ENCODE results near the gene NLRC5.

Gene NLRC5

GRCh38 chr16:56956756-56957155 is 32.6 kb upstream of the NLRC5 start:
- H3K4me1 ChIP-seq (ENCODE audit: insufficient read depth, low read length) = no peaks in the 10 kb centered on the region
- no peak overlapping the region for H3K9ac ChIP-seq (ENCODE audit: low read depth, low read length)
- H3K9me3 ChIP-seq (ENCODE audit: insufficient read depth, low read length, severe bottlenecking) = no peaks in the 10 kb centered on the region
- H4K20me1 ChIP-seq (ENCODE audit: insufficient read depth, low read length) = no peaks in the 10 kb centered on the region
- no peaks in the 10 kb centered on the region for H3K79me2 ChIP-seq (ENCODE audit: insufficient read depth, low read length)
- H3K4me2 ChIP-seq (ENCODE audit: insufficient read depth, low read length) = no peak overlapping the region
- H3K4me3 ChIP-seq (ENCODE audit: low read depth in 1 of 2, low read length in 2 of 2) = no peak overlapping the region
- H2AFZ ChIP-seq (ENCODE audit: low read depth, low read length) = no peak overlapping the region
- no peak for TF ChIP-seq EZH2 (IDR thresholded peaks at IDR 0.05; ENCODE audit: borderline replicate concordance, low read depth, low read length, severe bottlenecking)
- peak; percentile 5 for TF ChIP-seq CTCF (IDR thresholded peaks at IDR 0.05; ENCODE audit: borderline replicate concordance, extremely low read depth, low read length, poor library complexity, severe bottlenecking)
- DNase-seq (no peak), ATAC-seq (ENCODE audit: insufficient read depth, low read depth) (no peak)
- H3K27ac ChIP-seq (ENCODE audit: low read length) = no peak overlapping the region
- H3K36me3 ChIP-seq (ENCODE audit: insufficient read depth, low read length) = no peaks in the 10 kb centered on the region
- no peaks in the 10 kb centered on the region for H3K27me3 ChIP-seq (ENCODE audit: insufficient read depth, low read length, poor library complexity)

DNA sequence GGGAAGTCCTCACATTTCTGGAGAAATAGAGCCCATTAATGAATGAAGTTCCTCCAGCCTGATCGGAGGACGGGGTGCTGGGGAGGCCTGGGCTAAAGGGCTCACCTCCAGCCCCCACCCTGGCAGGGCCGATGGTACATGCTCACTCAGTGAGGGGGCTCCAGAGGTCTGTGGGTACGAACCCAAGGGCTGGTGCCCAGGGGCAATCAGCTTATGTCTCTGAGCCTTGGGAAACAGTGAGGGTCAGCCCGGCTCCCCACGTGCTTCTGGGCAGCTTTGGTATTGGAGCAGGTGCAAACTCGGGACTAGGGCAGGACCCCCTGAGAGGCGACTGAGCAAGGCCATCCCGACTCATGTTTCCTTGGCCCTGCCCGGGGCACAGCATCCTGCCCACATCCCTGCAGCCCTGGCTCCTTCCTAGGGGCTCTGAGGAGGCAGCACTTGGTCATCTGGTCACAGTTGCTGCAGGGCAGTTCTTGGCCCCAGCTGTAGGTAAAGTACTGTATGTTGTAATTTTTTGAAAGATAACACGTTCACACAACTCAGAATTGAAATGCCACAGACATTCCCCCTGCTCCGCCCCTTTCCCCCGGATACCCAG is 28.6 kb upstream of the NLRC5 start:
- no peak for TF ChIP-seq CTCF (IDR thresholded peaks at IDR 0.05; ENCODE audit: borderline replicate concordance, extremely low read depth, low read length, poor library complexity, severe bottlenecking)
- no peak for TF ChIP-seq EZH2 (IDR thresholded peaks at IDR 0.05; ENCODE audit: borderline replicate concordance, low read depth, low read length, severe bottlenecking)
- no peak for ATAC-seq (ENCODE audit: insufficient read depth, low read depth)
- no peaks in the 10 kb centered on the region for H3K36me3 ChIP-seq (ENCODE audit: insufficient read depth, low read length)
- H4K20me1 ChIP-seq (ENCODE audit: insufficient read depth, low read length) = no peaks in the 10 kb centered on the region
- H2AFZ ChIP-seq (ENCODE audit: low read depth, low read length) = no peak overlapping the region
- H3K9me3 ChIP-seq (ENCODE audit: insufficient read depth, low read length, severe bottlenecking) = no peaks in the 10 kb centered on the region
- no peak overlapping the region for H3K4me2 ChIP-seq (ENCODE audit: insufficient read depth, low read length)
- no peaks in the 10 kb centered on the region for H3K79me2 ChIP-seq (ENCODE audit: insufficient read depth, low read length)
- H3K4me3 ChIP-seq (ENCODE audit: low read depth in 1 of 2, low read length in 2 of 2) = no peak overlapping the region
- no peaks in the 10 kb centered on the region for H3K4me1 ChIP-seq (ENCODE audit: insufficient read depth, low read length)
- no peaks in the 10 kb centered on the region for H3K27me3 ChIP-seq (ENCODE audit: insufficient read depth, low read length, poor library complexity)
- no peak overlapping the region for H3K9ac ChIP-seq (ENCODE audit: low read depth, low read length)
- no peak overlapping the region for H3K27ac ChIP-seq (ENCODE audit: low read length)
- no peak for DNase-seq

DNA sequence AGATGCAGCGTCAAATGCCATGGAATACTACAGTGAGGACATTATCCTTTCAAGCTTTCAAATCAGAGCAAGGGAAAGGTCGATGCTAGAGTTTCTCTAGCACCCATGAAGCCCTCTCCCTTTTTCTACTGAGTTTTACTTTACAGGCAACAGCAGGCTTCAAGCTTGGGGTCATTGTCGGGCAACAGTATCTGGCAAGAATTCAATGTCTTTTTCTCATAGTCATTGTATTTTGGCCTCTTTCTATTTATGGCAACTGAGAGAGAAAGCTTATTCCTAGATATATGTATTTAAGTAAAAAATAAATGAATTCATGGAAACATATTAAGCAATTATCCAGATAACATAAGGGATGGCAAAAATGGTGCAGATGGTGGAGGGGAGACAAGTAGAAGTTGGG is 28.0 kb upstream of the NLRC5 start:
- H3K4me3 ChIP-seq (ENCODE audit: low read depth in 1 of 2, low read length in 2 of 2) = no peak overlapping the region
- ATAC-seq (ENCODE audit: insufficient read depth, low read depth) = no peak
- H4K20me1 ChIP-seq (ENCODE audit: insufficient read depth, low read length) = no peaks in the 10 kb centered on the region
- no peaks in the 10 kb centered on the region for H3K79me2 ChIP-seq (ENCODE audit: insufficient read depth, low read length)
- H3K27ac ChIP-seq (ENCODE audit: low read length) = no peak overlapping the region
- H3K9ac ChIP-seq (ENCODE audit: low read depth, low read length) = no peak overlapping the region
- no peaks in the 10 kb centered on the region for H3K36me3 ChIP-seq (ENCODE audit: insufficient read depth, low read length)
- TF ChIP-seq EZH2 (IDR thresholded peaks at IDR 0.05; ENCODE audit: borderline replicate concordance, low read depth, low read length, severe bottlenecking) = no peak
- TF ChIP-seq CTCF (IDR thresholded peaks at IDR 0.05; ENCODE audit: borderline replicate concordance, extremely low read depth, low read length, poor library complexity, severe bottlenecking) = no peak
- H2AFZ ChIP-seq (ENCODE audit: low read depth, low read length) = no peak overlapping the region
- no peak overlapping the region for H3K4me2 ChIP-seq (ENCODE audit: insufficient read depth, low read length)
- no peak for DNase-seq
- H3K4me1 ChIP-seq (ENCODE audit: insufficient read depth, low read length) = no peaks in the 10 kb centered on the region
- H3K9me3 ChIP-seq (ENCODE audit: insufficient read depth, low read length, severe bottlenecking) = no peaks in the 10 kb centered on the region
- no peaks in the 10 kb centered on the region for H3K27me3 ChIP-seq (ENCODE audit: insufficient read depth, low read length, poor library complexity)

Measured in DND-41 (cell line).